GM19467 (cell line): Measurements from ENCODE around the gene NXPE4.
"Not testable (repeated sequence)": the region's sequence is repeated elsewhere in the genome, so short reads cannot be mapped to it uniquely, and the experiment has no call there.

Source experiments
- ATAC-seq: cut with Tn5 transposase; IDR thresholded peaks from one replicate; pipeline ENCODE4 v1.9.1; 2021; ENCODE audit warnings: mild to moderate bottlenecking, moderate library complexity; ENCODE audit not compliant: unreplicated experiment

Gene NXPE4

GRCh38 chr11:114610984-114611944, 15.7 kb upstream of the NXPE4 start:
- no peak for ATAC-seq

- no peak for ATAC-seq
Observed at GRCh38 chr11:114610550-114610949, 15.0 kb upstream of the NXPE4 start.

- no peak for ATAC-seq
Observed at GRCh38 chr11:114609429-114609828, 13.8 kb upstream of the NXPE4 start.

GRCh38 chr11:114608605-114609004, 13.0 kb upstream of the NXPE4 start:
- not testable (repeated sequence) for ATAC-seq

GRCh38 chr11:114607753-114608459, 12.3 kb upstream of the NXPE4 start:
- no peak for ATAC-seq

- ATAC-seq: not testable (repeated sequence)
Observed at GRCh38 chr11:114606802-114607075, 11.2 kb upstream of the NXPE4 start.

GRCh38 chr11:114606003-114606801, 10.6 kb upstream of the NXPE4 start:
- no peak for ATAC-seq

- no peak for ATAC-seq
Observed at GRCh38 chr11:114605370-114605769, 9.8 kb upstream of the NXPE4 start.

- no peak for ATAC-seq
Observed at GRCh38 chr11:114604886-114605285, 9.3 kb upstream of the NXPE4 start.

- no peak for ATAC-seq
Observed at GRCh38 chr11:114604179-114604813, 8.7 kb upstream of the NXPE4 start.

GRCh38 chr11:114603151-114603550, 7.6 kb upstream of the NXPE4 start:
- ATAC-seq: not testable (repeated sequence)

- ATAC-seq: no peak
Observed at GRCh38 chr11:114598461-114598860, 2.9 kb upstream of the NXPE4 start.

- no peak for ATAC-seq
Observed at GRCh38 chr11:114596175-114596919, 761 bp upstream of the NXPE4 start.

- ATAC-seq: no peak
Observed at GRCh38 chr11:114594703-114595102, 883 bp downstream of the NXPE4 start.

GRCh38 chr11:114587398-114587953, 8.1 kb downstream of the NXPE4 start:
- no peak for ATAC-seq

- ATAC-seq: no peak
Observed at GRCh38 chr11:114586797-114587196, 8.8 kb downstream of the NXPE4 start.

GRCh38 chr11:114571712-114572111, 23.9 kb downstream of the NXPE4 start:
- ATAC-seq: no peak

- ATAC-seq: no peak
Observed at GRCh38 chr11:114569801-114570200, 25.8 kb downstream of the NXPE4 start.

GRCh38 chr11:114566276-114566675, 29.3 kb downstream of the NXPE4 start:
- no peak for ATAC-seq

GRCh38 chr11:114564831-114565230, 30.8 kb downstream of the NXPE4 start:
- no peak for ATAC-seq
